ENCODE data around the gene KNDC1. TPM values are rescaled to one million over a fixed set of nuclear protein-coding genes. Genes with fewer than 3 reads are reported as not detected.

The KNDC1 gene
- total and polyA plus RNA-seq, 3 donors from 2014 or later, result 4.2 to 19.8 (median 13.3) TPM

DNA sequence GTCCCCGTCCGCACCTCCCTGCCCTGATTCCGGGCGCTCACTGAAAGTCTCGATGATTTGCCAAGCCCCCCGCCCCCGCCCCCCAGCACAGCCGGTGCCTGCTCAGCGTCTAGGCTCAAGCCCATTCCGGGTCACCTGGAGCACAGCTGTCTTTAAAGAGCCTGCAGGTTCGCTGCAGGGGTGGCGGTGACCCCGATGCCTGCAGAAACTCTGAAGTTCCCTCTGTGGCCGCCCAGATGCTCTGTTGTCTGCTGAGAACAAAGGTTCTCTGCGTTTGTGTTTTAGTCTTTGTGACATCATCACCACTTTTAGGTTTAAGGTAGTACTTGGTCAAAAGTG, 78.4 kb downstream of the KNDC1 start:
- Histone ChIP-seq H3K4me3 (peak overlapping the region in 1 of 2 donors; percentile 49), H3K9me3 (no peaks in the 10 kb centered on the region), H3K27ac (no peak overlapping the region), H3K36me3 (ENCODE audit: low read depth, missing control alignments) (no peaks in the 10 kb centered on the region), H3K27me3 (no peaks in the 10 kb centered on the region), H3K4me1 (peaks cover 6% of the 10 kb centered on the region)
- TF ChIP-seq, protein P1, sequence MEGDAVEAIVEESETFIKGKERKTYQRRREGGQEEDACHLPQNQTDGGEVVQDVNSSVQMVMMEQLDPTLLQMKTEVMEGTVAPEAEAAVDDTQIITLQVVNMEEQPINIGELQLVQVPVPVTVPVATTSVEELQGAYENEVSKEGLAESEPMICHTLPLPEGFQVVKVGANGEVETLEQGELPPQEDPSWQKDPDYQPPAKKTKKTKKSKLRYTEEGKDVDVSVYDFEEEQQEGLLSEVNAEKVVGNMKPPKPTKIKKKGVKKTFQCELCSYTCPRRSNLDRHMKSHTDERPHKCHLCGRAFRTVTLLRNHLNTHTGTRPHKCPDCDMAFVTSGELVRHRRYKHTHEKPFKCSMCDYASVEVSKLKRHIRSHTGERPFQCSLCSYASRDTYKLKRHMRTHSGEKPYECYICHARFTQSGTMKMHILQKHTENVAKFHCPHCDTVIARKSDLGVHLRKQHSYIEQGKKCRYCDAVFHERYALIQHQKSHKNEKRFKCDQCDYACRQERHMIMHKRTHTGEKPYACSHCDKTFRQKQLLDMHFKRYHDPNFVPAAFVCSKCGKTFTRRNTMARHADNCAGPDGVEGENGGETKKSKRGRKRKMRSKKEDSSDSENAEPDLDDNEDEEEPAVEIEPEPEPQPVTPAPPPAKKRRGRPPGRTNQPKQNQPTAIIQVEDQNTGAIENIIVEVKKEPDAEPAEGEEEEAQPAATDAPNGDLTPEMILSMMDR (IDR thresholded peaks at IDR 0.05), result no peak
- TF ChIP-seq POLR2A (IDR thresholded peaks at IDR 0.05), result no peak
- DNase-seq, result no peak
- 60 to 61% methylated on average over 13 to 15 of the region's 15 CpGs for WGBS, 2 donors
- intact Hi-C loops (cut with DNase I; ENCODE audit: low total_unique reads), result no loop called here

DNA sequence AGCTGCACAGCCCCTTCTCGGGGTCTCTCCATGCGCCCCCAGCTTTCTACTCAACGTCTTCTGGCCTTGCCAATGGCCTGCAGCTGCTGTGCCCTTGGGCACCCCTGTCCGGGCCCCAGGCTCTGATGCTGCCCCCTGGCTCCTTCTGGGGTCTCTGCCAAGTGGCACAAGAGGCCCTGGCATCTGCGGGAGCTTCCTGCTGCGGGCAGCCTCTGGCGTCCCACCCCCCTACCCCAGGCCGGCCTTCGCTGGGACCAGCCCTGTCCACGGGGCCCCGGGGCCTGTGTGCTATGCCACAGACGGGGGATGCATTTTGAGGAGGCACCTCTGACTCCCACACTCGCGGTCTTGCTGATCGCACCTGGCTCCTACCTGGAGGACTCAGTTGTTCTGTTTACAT, 80.0 kb downstream of the KNDC1 start:
- TF ChIP-seq, protein P1 (IDR thresholded peaks at IDR 0.05), result no peak
- TF ChIP-seq POLR2A (IDR thresholded peaks at IDR 0.05), result no peak
- no peaks in the 10 kb centered on the region for H3K9me3 ChIP-seq
- no peaks in the 10 kb centered on the region for H3K36me3 ChIP-seq (ENCODE audit: low read depth, missing control alignments)
- H3K4me1 ChIP-seq, result peaks cover 6% of the 10 kb centered on the region
- no peak overlapping the region for H3K4me3 ChIP-seq
- H3K27me3 ChIP-seq, result no peaks in the 10 kb centered on the region
- no peak for DNase-seq
- intact Hi-C loops (cut with DNase I; ENCODE audit: low total_unique reads), result no loop called here
- 70 to 88% methylated on average over 15 of the region's 15 CpGs for WGBS, 2 donors
- H3K27ac ChIP-seq, result no peak overlapping the region

- DNase-seq, result no peak
- H3K4me1 ChIP-seq, result peaks cover 6% of the 10 kb centered on the region
- TF ChIP-seq, protein P1 (IDR thresholded peaks at IDR 0.05), result no peak
- no peak for TF ChIP-seq POLR2A (IDR thresholded peaks at IDR 0.05)
- intact Hi-C loops (cut with DNase I; ENCODE audit: low total_unique reads), result no loop called here
- no peaks in the 10 kb centered on the region for H3K27me3 ChIP-seq
- H3K36me3 ChIP-seq (ENCODE audit: low read depth, missing control alignments), result no peaks in the 10 kb centered on the region
- no peak overlapping the region for H3K27ac ChIP-seq
- no peaks in the 10 kb centered on the region for H3K9me3 ChIP-seq
- H3K4me3 ChIP-seq, result no peak overlapping the region
- WGBS, 2 donors, result 81 to 90% methylated on average over 15 to 25 of the region's 25 CpGs
These were observed 81.6 kb downstream of the KNDC1 start for GRCh38 chr10:133241501-133242205.

DNA sequence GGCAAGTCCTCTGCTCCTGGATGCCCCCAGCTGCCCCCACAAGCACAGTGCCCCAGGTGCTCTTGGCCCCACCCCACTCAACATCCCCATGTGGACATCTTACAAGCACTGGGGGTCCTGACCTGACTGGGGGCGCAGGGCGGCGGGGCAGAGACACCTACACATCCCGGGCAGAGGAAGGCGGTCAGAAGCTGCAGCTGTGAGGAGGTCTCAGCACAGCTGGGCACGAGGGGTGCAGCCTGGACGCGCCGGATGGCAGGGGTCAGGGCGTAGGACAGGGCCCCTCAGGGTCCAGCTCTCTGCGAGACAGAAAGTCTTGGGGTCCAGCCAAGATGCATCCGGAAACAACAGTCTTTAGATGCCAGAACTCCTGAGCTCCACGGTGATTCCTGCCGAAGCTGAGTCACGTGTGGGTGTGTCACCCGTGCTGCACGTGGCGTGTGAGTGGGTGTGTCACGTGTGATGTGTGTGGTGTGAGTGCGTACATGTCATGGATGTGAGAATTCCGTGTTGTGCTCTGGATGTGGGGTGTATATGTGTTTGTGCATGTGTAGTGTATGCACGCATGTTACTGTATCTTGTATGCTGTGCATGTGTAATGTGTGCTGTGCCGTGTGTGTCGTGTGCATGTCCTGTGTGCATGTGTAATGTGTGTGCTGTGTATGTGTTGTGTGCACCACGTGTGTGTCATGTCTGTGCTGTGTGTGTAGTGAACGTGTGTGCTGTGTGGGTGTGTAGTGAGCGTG, 82.8 kb downstream of the KNDC1 start:
- WGBS, 2 donors, result 64 to 82% methylated on average over 20 to 27 of the region's 27 CpGs
- Histone ChIP-seq H3K36me3 (ENCODE audit: low read depth, missing control alignments) (no peaks in the 10 kb centered on the region), H3K4me1 (no peaks in the 10 kb centered on the region), H3K27me3 (no peaks in the 10 kb centered on the region), H3K27ac (no peak overlapping the region), H3K9me3 (no peaks in the 10 kb centered on the region), H3K4me3 (no peak overlapping the region)
- DNase-seq, result no peak
- TF ChIP-seq, protein P1 (IDR thresholded peaks at IDR 0.05), result no peak
- TF ChIP-seq POLR2A (IDR thresholded peaks at IDR 0.05), result no peak
- intact Hi-C loops (cut with DNase I; ENCODE audit: low total_unique reads), result no loop called here
